AG09309 (cell line): ENCODE measurements around the gene KNDC1.

Experiments used
- DNase-seq: peaks from one replicate; pipeline ENCODE4 v3.0.0-alpha.2; 2010; ENCODE audit warnings: low read depth
- H3K4me3 ChIP-seq: 2 replicates; pipeline ENCODE4 v1.5.1; 2011; ENCODE audit warnings: mild to moderate bottlenecking, low read depth, low read length, moderate library complexity; ENCODE audit not compliant: control insufficient read depth
- TF ChIP-seq, protein P1 (sequence below): IDR thresholded peaks from 2 replicates; pipeline ENCODE4 v1.5.1; 2011; ENCODE audit warnings: mild to moderate bottlenecking, low read depth, low read length, inconsistent platforms; ENCODE audit not compliant: insufficient read depth, control insufficient read depth; ENCODE audit errors: missing control alignments

The KNDC1 gene

DNA sequence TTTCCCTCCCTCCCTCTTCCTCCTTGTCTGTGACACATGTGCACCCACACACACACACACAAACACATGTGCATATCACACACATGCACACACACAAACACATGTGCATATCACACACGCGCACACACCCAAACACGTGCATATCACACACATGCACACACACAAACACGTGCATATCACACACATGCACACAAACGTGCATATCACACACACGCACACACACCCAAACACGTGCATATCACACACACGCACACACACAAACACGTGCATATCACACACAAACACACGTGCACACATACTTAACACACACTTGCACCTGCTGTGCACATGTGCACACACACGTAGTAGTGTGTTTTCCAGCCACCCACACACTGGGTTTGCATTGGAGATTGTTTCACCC is 29.4 kb upstream of the KNDC1 start:
- TF ChIP-seq, protein P1, sequence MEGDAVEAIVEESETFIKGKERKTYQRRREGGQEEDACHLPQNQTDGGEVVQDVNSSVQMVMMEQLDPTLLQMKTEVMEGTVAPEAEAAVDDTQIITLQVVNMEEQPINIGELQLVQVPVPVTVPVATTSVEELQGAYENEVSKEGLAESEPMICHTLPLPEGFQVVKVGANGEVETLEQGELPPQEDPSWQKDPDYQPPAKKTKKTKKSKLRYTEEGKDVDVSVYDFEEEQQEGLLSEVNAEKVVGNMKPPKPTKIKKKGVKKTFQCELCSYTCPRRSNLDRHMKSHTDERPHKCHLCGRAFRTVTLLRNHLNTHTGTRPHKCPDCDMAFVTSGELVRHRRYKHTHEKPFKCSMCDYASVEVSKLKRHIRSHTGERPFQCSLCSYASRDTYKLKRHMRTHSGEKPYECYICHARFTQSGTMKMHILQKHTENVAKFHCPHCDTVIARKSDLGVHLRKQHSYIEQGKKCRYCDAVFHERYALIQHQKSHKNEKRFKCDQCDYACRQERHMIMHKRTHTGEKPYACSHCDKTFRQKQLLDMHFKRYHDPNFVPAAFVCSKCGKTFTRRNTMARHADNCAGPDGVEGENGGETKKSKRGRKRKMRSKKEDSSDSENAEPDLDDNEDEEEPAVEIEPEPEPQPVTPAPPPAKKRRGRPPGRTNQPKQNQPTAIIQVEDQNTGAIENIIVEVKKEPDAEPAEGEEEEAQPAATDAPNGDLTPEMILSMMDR = no peak
- no peak for DNase-seq

DNA sequence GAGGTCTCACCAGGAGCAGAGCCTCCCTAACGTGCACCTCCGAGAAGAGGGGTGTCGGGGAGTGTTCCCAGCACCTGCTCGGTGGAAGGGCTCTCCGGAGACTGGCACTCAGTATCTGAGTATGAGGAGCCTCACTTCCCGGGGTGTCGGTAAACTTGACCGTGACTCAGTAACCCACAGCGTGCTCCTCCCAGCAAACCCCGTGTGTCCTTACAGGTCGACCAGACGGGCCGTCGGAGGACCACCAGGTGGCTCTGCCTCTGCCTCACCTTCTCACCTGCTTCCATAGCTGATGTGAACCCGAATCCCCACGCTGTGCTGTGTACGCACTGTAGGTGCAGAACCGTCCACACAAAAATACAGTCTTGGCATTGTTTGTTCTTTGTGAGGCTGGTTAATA is 29.0 kb upstream of the KNDC1 start:
- no peak overlapping the region for H3K4me3 ChIP-seq
- no peak for DNase-seq
- TF ChIP-seq, protein P1 = no peak

More for the DNA sequence above, 29.4 kb upstream of the KNDC1 start:
- H3K4me3 ChIP-seq = no peak overlapping the region

DNA sequence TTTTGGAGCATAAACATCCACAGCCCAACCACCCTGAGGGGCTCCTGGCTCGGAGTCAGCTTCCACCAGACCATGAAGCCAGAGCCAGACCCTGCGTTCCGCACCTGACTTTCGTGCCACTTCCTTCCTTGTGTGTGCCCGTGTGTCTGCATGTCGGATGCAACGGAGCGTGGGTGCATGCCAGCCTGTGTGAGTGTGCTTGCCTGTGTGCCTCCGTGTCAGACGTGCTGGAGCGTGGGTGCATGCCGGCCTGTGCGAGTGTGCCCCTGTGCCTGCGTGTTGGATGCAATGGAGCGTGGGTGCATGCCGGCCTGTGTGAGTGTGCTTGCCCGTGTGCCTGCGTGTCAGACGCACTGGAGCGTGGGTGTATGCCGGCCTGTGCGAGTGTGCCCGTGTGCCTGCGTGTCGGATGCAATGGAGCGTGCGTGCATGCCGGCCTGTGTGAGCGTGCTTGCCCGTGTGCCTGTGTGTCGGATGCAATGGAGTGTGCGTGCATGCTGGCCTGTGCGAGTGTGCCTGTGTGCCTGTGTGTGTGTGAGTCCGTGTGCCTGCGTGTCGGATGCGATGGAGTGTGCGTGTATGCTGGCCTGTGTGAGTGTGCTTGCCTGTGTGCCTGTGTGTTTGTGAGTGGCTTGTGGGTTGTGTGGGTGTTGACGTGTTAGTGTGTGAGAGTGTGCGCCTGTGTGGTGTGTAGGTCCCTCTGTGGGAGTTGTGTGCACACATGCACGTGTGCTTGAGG is 28.1 kb upstream of the KNDC1 start:
- TF ChIP-seq, protein P1 = no peak
- DNase-seq = no peak
- no peak overlapping the region for H3K4me3 ChIP-seq

DNA sequence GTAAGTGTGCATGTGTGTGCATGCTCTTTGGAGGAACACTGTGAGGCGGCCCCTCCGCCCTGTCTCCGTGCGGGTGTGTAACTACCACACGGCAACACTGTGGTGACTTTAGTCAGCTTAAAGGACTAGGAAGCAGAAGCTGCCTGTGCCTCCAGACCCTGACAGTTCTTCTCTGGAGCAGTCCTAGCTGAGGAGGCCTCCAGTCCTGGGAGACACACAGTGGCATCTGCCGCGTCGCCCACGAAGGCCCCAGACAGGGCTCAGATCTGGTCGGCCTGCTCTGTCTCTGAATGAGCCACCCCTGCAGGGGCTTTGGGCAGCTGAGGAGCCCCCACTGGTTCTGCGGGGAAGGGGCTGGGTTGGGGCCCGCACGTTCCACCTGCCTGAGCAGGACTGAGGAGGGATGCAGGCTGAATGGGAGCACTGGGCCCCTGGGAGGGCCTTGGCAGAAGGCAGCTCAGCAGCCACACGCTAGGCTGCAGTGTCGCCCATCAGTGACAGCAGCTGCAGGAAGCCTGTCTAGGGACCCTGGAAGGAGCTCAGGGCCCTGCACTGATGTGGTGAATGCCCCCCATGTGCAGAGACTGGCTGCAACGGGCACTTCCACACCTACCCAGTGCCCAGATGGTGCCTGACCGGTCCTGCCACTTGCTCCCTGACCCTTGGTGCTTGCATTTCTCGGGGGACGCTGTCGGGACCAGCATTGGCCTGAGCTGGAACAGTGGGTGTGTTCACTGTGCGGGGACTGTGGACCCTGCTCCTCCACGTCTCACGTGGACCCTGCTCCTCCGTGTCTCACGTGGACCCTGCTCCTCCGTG is 27.3 kb upstream of the KNDC1 start:
- H3K4me3 ChIP-seq = no peak overlapping the region
- DNase-seq = no peak
- TF ChIP-seq, protein P1 = no peak

DNA sequence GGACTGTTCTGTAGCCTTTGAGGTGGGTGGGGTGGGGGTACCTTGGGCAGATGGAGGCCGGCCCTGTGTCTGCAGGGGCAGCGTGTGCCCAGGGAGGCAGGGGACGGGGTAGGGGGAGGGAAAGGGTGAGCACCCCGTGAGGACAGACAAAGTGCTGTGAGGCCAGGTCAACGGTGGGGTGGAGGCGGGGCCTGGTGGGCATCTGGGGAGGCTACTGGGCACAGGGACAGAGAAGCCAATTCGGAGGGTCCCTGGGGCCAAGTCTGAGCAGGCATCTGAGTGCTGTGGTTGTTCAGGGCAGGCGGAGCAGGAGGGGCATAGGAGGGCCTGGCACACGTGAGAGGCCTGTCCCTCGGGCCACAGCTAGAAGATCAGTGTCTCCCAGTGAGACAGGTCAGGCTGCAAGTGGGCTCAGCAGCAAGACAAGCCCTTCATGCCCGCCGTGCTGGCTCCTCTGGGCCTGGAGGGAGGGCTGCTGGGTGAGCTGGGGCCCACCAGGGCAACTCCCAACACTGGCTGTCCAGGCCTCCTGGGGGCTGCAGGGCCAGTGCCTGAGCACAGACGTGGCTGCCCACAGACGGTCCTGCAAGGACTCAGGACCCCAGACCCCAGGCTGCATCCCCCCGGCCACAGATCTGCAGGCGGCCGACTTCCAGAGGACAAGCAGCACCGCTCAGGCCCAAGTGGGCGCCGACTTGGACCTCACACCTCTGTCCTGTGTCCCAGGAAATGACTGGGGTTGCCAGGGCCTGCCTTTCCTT is 26.4 kb upstream of the KNDC1 start:
- H3K4me3 ChIP-seq = no peak overlapping the region
- DNase-seq = no peak
- TF ChIP-seq, protein P1 = no peak

DNA sequence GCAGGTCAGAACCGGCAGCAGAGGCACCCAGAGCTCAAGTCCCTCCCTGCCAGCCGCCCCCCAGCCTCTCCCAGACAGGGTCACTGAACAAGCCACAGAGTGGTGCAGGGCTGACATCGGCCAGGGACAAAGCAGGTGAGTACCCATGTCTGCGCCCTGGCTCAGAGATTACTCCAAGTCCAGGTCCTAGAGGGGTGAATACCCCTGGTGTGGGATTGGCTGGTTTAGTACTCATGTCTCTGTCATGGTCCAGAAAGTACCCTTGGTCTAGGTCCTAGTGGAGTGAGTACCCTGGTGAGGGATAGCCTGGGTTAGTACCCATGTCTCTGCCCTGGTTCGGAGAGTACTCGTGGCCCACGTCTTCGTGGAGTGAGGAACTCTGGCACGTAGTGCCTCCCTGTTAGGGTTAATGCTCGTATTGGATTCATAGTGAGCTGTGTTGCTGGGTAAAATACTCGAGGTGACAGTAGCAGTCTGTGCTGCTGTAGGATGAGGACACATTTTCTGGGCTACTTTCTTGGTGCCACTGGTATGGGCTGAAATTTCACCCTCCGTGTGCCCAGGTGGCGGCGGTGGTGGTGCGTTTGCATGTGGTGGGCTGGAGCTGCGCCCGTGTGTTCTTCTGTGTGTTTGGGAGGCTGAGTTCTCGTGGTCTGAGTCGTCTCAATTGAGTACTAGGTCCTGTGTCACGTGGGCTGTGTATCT is 25.5 kb upstream of the KNDC1 start:
- H3K4me3 ChIP-seq = no peak overlapping the region
- DNase-seq = no peak
- TF ChIP-seq, protein P1 = no peak
